GM12801 (cell line): ENCODE data around the gene FOXL3.

Experiments
- CTCF ChIP-seq: IDR thresholded peaks from one replicate; pipeline ENCODE4 v1.5.1; 2011; ENCODE audit warnings: control low read depth; ENCODE audit not compliant: insufficient read length; ENCODE audit errors: extremely low read depth

FOXL3 gene

GRCh38 chr7:270351-270983 is 19.5 kb upstream of the FOXL3 start:
- TF ChIP-seq CTCF = no peak

GRCh38 chr7:271266-272107 is 18.5 kb upstream of the FOXL3 start:
- no peak for TF ChIP-seq CTCF

GRCh38 chr7:272108-272615 is 17.8 kb upstream of the FOXL3 start:
- no peak for TF ChIP-seq CTCF

- TF ChIP-seq CTCF = no peak
Observed at GRCh38 chr7:272631-273030, 17.3 kb upstream of the FOXL3 start.

- no peak for TF ChIP-seq CTCF
Observed at GRCh38 chr7:273327-273726, 16.6 kb upstream of the FOXL3 start.

- no peak for TF ChIP-seq CTCF
Observed at GRCh38 chr7:274266-274665, 15.7 kb upstream of the FOXL3 start.

- no peak for TF ChIP-seq CTCF
Observed at GRCh38 chr7:276230-276835, 13.6 kb upstream of the FOXL3 start.
